Measurements from ENCODE around the gene CALN1.
"Not testable (repeated sequence)": the region's sequence is repeated elsewhere in the genome, so short reads cannot be mapped to it uniquely, and the experiment has no call there.

CALN1 gene

GRCh38 chr7:72213081-72213480, 199.1 kb downstream of the CALN1 start:
- TF ChIP-seq, protein P1, sequence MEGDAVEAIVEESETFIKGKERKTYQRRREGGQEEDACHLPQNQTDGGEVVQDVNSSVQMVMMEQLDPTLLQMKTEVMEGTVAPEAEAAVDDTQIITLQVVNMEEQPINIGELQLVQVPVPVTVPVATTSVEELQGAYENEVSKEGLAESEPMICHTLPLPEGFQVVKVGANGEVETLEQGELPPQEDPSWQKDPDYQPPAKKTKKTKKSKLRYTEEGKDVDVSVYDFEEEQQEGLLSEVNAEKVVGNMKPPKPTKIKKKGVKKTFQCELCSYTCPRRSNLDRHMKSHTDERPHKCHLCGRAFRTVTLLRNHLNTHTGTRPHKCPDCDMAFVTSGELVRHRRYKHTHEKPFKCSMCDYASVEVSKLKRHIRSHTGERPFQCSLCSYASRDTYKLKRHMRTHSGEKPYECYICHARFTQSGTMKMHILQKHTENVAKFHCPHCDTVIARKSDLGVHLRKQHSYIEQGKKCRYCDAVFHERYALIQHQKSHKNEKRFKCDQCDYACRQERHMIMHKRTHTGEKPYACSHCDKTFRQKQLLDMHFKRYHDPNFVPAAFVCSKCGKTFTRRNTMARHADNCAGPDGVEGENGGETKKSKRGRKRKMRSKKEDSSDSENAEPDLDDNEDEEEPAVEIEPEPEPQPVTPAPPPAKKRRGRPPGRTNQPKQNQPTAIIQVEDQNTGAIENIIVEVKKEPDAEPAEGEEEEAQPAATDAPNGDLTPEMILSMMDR (IDR thresholded peaks at IDR 0.05), result no peak
- no peak overlapping the region for H3K27ac ChIP-seq
- no peaks in the 10 kb centered on the region for H3K79me2 ChIP-seq
- H3K4me1 ChIP-seq, result no peaks in the 10 kb centered on the region
- H3K36me3 ChIP-seq (ENCODE audit: control insufficient read depth, insufficient read depth, low read length), result no peaks in the 10 kb centered on the region
- H3K9me3 ChIP-seq (ENCODE audit: control insufficient read depth, low read length), result no peaks in the 10 kb centered on the region
- H3K27me3 ChIP-seq (ENCODE audit: control insufficient read depth, insufficient read depth, low read length), result no peaks in the 10 kb centered on the region
- H2AFZ ChIP-seq, result no peak overlapping the region
- no peak overlapping the region for H3K9ac ChIP-seq
- H3K4me3 ChIP-seq (ENCODE audit: low read depth, low read length), result no peak overlapping the region
- H3K4me2 ChIP-seq (ENCODE audit: low read length), result no peak overlapping the region

DNA sequence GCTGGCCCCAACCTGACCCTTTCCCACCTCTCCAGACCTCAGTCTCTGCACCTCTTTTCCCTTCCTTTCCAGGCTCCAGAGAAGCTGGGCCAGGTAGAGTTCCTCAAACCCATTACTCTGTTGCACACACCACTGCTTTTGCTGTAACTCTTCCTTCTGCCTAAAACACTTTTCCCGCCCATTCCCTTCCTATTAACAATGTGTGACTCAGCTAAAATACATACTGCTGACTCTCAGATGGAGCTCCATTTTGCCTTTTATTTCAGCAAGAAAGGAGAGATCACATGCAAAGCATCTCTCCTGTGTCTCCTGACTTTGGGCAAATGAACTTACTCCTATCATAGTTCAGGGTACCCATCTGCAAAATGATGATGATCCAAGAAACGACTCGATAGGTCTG, 201.0 kb downstream of the CALN1 start:
- H3K4me3 ChIP-seq (ENCODE audit: low read depth, low read length), result no peak overlapping the region
- H3K4me2 ChIP-seq (ENCODE audit: low read length), result no peak overlapping the region
- H3K9me3 ChIP-seq (ENCODE audit: control insufficient read depth, low read length), result no peaks in the 10 kb centered on the region
- TF ChIP-seq, protein P1 (IDR thresholded peaks at IDR 0.05), result no peak
- H3K79me2 ChIP-seq, result no peaks in the 10 kb centered on the region
- H3K9ac ChIP-seq, result no peak overlapping the region
- no peaks in the 10 kb centered on the region for H3K27me3 ChIP-seq (ENCODE audit: control insufficient read depth, insufficient read depth, low read length)
- no peak overlapping the region for H3K27ac ChIP-seq
- no peaks in the 10 kb centered on the region for H3K4me1 ChIP-seq
- no peak overlapping the region for H2AFZ ChIP-seq
- H3K36me3 ChIP-seq (ENCODE audit: control insufficient read depth, insufficient read depth, low read length), result no peaks in the 10 kb centered on the region

DNA sequence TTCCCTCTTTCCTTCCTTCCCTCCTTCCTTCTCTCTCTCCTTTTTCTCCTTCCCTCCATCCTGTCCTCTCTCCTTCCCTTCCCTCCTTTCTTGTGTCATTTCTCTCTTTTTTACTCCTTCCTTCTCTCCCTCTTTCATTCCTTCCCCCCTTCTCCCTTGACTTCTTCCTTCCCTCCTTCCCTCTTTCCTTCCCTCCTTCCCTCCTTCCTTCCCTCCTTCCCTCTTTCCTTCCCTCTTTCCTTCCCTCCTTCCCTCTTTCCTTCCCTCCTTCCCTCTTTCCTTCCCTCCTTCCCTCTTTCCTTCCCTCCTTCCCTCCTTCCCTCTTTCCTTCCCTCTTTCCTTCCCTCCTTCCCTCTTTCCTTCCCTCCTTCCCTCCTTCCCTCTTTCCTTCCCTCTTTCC, 203.1 kb downstream of the CALN1 start:
- H3K4me1 ChIP-seq; H3K4me2 ChIP-seq (ENCODE audit: low read length); H3K9me3 ChIP-seq (ENCODE audit: control insufficient read depth, low read length); H3K27ac ChIP-seq; H3K36me3 ChIP-seq (ENCODE audit: control insufficient read depth, insufficient read depth, low read length); H3K27me3 ChIP-seq (ENCODE audit: control insufficient read depth, insufficient read depth, low read length); H2AFZ ChIP-seq; H3K9ac ChIP-seq; H3K4me3 ChIP-seq (ENCODE audit: low read depth, low read length); H3K79me2 ChIP-seq: not testable (repeated sequence)

DNA sequence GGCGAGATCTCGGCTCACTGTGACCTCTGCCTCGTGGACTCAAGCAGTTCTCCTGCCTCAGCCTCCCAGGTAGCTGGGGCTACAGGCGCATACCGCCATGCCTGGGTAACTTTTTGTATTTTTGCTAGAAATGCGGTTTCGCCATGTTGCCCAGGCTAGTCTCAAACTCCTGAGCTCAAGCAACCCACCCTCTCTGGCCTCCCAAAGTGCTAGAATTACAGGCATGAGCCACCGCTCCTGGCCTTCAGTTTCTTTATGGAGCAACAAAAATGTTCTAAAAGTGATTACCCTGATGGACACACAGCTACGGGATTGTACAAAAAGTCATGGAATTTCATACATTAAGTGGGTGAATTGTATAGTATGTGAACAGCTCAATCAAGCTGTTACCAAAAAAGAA, 216.0 kb downstream of the CALN1 start:
- no peaks in the 10 kb centered on the region for H3K79me2 ChIP-seq
- H3K9me3 ChIP-seq (ENCODE audit: control insufficient read depth, low read length), result no peaks in the 10 kb centered on the region
- no peak overlapping the region for H3K27ac ChIP-seq
- no peak overlapping the region for H3K4me2 ChIP-seq (ENCODE audit: low read length)
- TF ChIP-seq, protein P1 (IDR thresholded peaks at IDR 0.05), result no peak
- no peaks in the 10 kb centered on the region for H3K27me3 ChIP-seq (ENCODE audit: control insufficient read depth, insufficient read depth, low read length)
- no peaks in the 10 kb centered on the region for H3K36me3 ChIP-seq (ENCODE audit: control insufficient read depth, insufficient read depth, low read length)
- no peak overlapping the region for H3K9ac ChIP-seq
- H2AFZ ChIP-seq, result no peak overlapping the region
- no peak overlapping the region for H3K4me3 ChIP-seq (ENCODE audit: low read depth, low read length)
- no peaks in the 10 kb centered on the region for H3K4me1 ChIP-seq

DNA sequence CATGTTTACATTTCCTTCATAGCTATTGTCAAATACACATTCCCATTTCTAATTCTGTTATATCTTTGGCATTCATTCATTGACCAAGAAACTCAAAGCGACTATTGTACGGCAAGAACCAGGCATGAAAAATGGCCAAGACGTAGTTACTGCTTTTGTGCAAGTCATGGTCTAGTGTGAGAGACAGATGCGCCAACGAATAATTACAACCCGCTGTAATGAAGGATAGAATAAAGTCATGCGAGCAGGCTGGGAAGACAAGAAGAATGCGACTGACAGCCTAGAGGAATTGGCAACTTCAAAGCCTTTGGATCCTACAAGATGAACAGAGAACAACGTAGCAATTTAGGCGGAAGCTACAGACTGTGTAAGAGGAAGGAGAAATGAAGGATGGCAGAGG, 221.2 kb downstream of the CALN1 start:
- no peak overlapping the region for H3K4me2 ChIP-seq (ENCODE audit: low read length)
- no peaks in the 10 kb centered on the region for H3K4me1 ChIP-seq
- no peaks in the 10 kb centered on the region for H3K79me2 ChIP-seq
- no peak overlapping the region for H3K27ac ChIP-seq
- no peaks in the 10 kb centered on the region for H3K9me3 ChIP-seq (ENCODE audit: control insufficient read depth, low read length)
- no peaks in the 10 kb centered on the region for H3K27me3 ChIP-seq (ENCODE audit: control insufficient read depth, insufficient read depth, low read length)
- H3K4me3 ChIP-seq (ENCODE audit: low read depth, low read length), result no peak overlapping the region
- no peak overlapping the region for H3K9ac ChIP-seq
- H3K36me3 ChIP-seq (ENCODE audit: control insufficient read depth, insufficient read depth, low read length), result no peaks in the 10 kb centered on the region
- TF ChIP-seq, protein P1 (IDR thresholded peaks at IDR 0.05), result no peak
- H2AFZ ChIP-seq, result no peak overlapping the region

Data from parathyroid adenoma (tissue), 2 donors.